GM18517 (cell line): ENCODE measurements around the gene ITLN1.

Source experiments
- ATAC-seq: cut with Tn5 transposase; IDR thresholded peaks from one replicate; pipeline ENCODE4 v1.9.1; 2021; ENCODE audit warnings: mild to moderate bottlenecking, moderate library complexity; ENCODE audit not compliant: unreplicated experiment

Gene ITLN1

GRCh38 chr1:160858507-160858906 is 26.5 kb downstream of the ITLN1 start:
- ATAC-seq = no peak

GRCh38 chr1:160858097-160858496 is 26.9 kb downstream of the ITLN1 start:
- ATAC-seq = no peak

GRCh38 chr1:160855181-160855981 is 29.6 kb downstream of the ITLN1 start:
- peak; percentile 61 for ATAC-seq

- ATAC-seq = no peak
Measured at GRCh38 chr1:160853754-160854153, 31.2 kb downstream of the ITLN1 start.

GRCh38 chr1:160853014-160853413 is 32.0 kb downstream of the ITLN1 start:
- no peak for ATAC-seq

- ATAC-seq = no peak
Measured at GRCh38 chr1:160850993-160851392, 34.0 kb downstream of the ITLN1 start.

- ATAC-seq = no peak
Measured at GRCh38 chr1:160850541-160850940, 34.4 kb downstream of the ITLN1 start.

GRCh38 chr1:160846281-160846680 is 38.7 kb downstream of the ITLN1 start:
- no peak for ATAC-seq

- no peak for ATAC-seq
Measured at GRCh38 chr1:160844447-160845232, 40.3 kb downstream of the ITLN1 start.

GRCh38 chr1:160841079-160841478 is 43.9 kb downstream of the ITLN1 start:
- ATAC-seq = no peak

- ATAC-seq = no peak
Measured at GRCh38 chr1:160839746-160840145, 45.2 kb downstream of the ITLN1 start.

GRCh38 chr1:160838888-160839287 is 46.1 kb downstream of the ITLN1 start:
- ATAC-seq = no peak

- ATAC-seq = peak; percentile 74
Measured at GRCh38 chr1:160837558-160838205, 47.3 kb downstream of the ITLN1 start.

- no peak for ATAC-seq
Measured at GRCh38 chr1:160836981-160837557, 47.9 kb downstream of the ITLN1 start.

GRCh38 chr1:160836561-160836960 is 48.4 kb downstream of the ITLN1 start:
- no peak for ATAC-seq

- ATAC-seq = no peak
Measured at GRCh38 chr1:160835751-160836150, 49.2 kb downstream of the ITLN1 start.

GRCh38 chr1:160834945-160835565 is 49.9 kb downstream of the ITLN1 start:
- ATAC-seq = no peak

GRCh38 chr1:160830321-160831153 is 54.4 kb downstream of the ITLN1 start:
- ATAC-seq = peak; percentile 46

- ATAC-seq = no peak
Measured at GRCh38 chr1:160829766-160830165, 55.2 kb downstream of the ITLN1 start.

GRCh38 chr1:160827418-160827817 is 57.6 kb downstream of the ITLN1 start:
- ATAC-seq = no peak
